Neural cell (in vitro differentiated cells): Measurements from ENCODE around the gene NRL.

Experiments
- POLR2AphosphoS5 ChIP-seq: IDR thresholded peaks from 2 replicates; pipeline ENCODE4 v1.6.1; 2012
- SMC3 ChIP-seq: fragments of 450-650 bp; conservative IDR thresholded peaks from 2 replicates; pipeline ENCODE4 v1.6.1; 2014; ENCODE audit warnings: antibody characterized with exemption, mild to moderate bottlenecking, moderate library complexity; ENCODE audit not compliant: poor library complexity
- TAF1 ChIP-seq: IDR thresholded peaks from 2 replicates; pipeline ENCODE4 v1.6.1; 2012; ENCODE audit warnings: low read depth

- peak; percentile 22 for TF ChIP-seq POLR2AphosphoS5
- peak; percentile 46 for TF ChIP-seq SMC3
- no peak for TF ChIP-seq TAF1
Observed at GRCh38 chr14:24036169-24036962, 78.4 kb downstream of the NRL start.
